Measurements from ENCODE around the gene GOLGA8K.
"Not testable (repeated sequence)": the region's sequence is repeated elsewhere in the genome, so short reads cannot be mapped to it uniquely, and the experiment has no call there.

DNA sequence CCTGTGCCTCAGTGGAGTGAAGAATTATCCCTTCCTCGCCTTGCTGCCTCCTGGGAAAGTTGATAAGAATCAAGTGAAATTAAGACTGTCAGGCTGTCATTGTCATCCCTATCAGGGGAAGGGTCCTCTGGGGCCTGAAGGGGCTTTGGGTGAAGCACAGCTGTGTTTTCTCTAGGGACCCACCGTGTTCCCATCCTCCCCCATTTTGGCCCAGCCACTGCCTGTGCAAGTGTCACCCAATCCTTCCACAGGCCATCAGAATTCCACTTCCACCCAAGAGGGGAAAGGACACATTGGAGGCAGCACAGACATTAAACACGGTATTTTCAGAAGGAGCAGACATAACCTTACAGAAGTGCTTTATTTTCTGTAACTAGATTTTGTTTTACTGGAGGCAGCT lies 59.2 kb downstream of the GOLGA8K start:
- TF ChIP-seq, protein P1, sequence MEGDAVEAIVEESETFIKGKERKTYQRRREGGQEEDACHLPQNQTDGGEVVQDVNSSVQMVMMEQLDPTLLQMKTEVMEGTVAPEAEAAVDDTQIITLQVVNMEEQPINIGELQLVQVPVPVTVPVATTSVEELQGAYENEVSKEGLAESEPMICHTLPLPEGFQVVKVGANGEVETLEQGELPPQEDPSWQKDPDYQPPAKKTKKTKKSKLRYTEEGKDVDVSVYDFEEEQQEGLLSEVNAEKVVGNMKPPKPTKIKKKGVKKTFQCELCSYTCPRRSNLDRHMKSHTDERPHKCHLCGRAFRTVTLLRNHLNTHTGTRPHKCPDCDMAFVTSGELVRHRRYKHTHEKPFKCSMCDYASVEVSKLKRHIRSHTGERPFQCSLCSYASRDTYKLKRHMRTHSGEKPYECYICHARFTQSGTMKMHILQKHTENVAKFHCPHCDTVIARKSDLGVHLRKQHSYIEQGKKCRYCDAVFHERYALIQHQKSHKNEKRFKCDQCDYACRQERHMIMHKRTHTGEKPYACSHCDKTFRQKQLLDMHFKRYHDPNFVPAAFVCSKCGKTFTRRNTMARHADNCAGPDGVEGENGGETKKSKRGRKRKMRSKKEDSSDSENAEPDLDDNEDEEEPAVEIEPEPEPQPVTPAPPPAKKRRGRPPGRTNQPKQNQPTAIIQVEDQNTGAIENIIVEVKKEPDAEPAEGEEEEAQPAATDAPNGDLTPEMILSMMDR (IDR thresholded peaks at IDR 0.05): not testable (repeated sequence)
- not testable (repeated sequence) for TF ChIP-seq POLR2A (IDR thresholded peaks at IDR 0.05)

Data from stomach (tissue), 4 donors.